ENCODE measurements around the gene EVX2. TPM values are rescaled to one million over a fixed set of nuclear protein-coding genes. Genes with fewer than 3 reads are reported as not detected.

Gene EVX2
- total RNA-seq, 1 experiment from 2014 or later = not detected

Other genes with a start within 250 kb of the EVX2 start
- 19.5 and 21.9 TPM in 2 replicates for gene LNPK, start 81.7 kb downstream of the EVX2 start, total RNA-seq (2014; rRNA removed)
- 0.36 and 0.46 TPM in 2 replicates for gene HOXD13, start 8.8 kb upstream of the EVX2 start, total RNA-seq (2014; rRNA removed)
- not detected in 2 replicates for gene HOXD12, start 15.8 kb upstream of the EVX2 start, total RNA-seq (2014; rRNA removed)
- gene HOXD11, start 23.3 kb upstream of the EVX2 start, total RNA-seq (2014; rRNA removed) = not detected in 2 replicates
- gene HOXD10, start 32.8 kb upstream of the EVX2 start, total RNA-seq (2014; rRNA removed) = not detected in 2 replicates
- gene HOXD9, start 38.8 kb upstream of the EVX2 start, total RNA-seq (2014; rRNA removed) = not detected in 2 replicates
- 1.9 and 2.9 TPM in 2 replicates for gene HOXD8, start 45.7 kb upstream of the EVX2 start, total RNA-seq (2014; rRNA removed)
- 0.29 and 1.8 TPM in 2 replicates for gene HOXD4, start 67.6 kb upstream of the EVX2 start, total RNA-seq (2014; rRNA removed)
- 3.0 and 4.4 TPM in 2 replicates for gene HOXD3, start 73.3 kb upstream of the EVX2 start, total RNA-seq (2014; rRNA removed)
- not detected in 2 replicates for gene HOXD1, start 104.7 kb upstream of the EVX2 start, total RNA-seq (2014; rRNA removed)
- gene MTX2, start 185.5 kb upstream of the EVX2 start, total RNA-seq (2014; rRNA removed) = 33.3 and 54.5 TPM in 2 replicates

Data from PC-3 (cell line).